ENCODE data around the gene CASP14. TPM values are rescaled to one million over a fixed set of nuclear protein-coding genes. Genes with fewer than 3 reads are reported as not detected.
"Not testable (repeated sequence)": the region's sequence is repeated elsewhere in the genome, so short reads cannot be mapped to it uniquely, and the experiment has no call there.

The CASP14 gene
- total RNA-seq, result not detected in 2 replicates

GRCh38 chr19:15048885-15049541, at the start of gene CASP14:
Gene CASP14, plus strand, starts transcription at chr19:15049480. Its CDS starts 2,772 bp downstream, at chr19:15052252.
- no peak for DNase-seq (ENCODE audit: extremely low read depth, low read depth, low spot score)

- DNase-seq (ENCODE audit: extremely low read depth, low read depth, low spot score), result no peak
Measured at GRCh38 chr19:15008308-15008707, 41.0 kb upstream of the CASP14 start.

GRCh38 chr19:15010501-15011300, 38.6 kb upstream of the CASP14 start:
- no peak for DNase-seq (ENCODE audit: extremely low read depth, low read depth, low spot score)

- DNase-seq (ENCODE audit: extremely low read depth, low read depth, low spot score), result no peak
Measured at GRCh38 chr19:15014579-15014978, 34.7 kb upstream of the CASP14 start.

GRCh38 chr19:15015946-15016542, 33.2 kb upstream of the CASP14 start:
- no peak for DNase-seq (ENCODE audit: extremely low read depth, low read depth, low spot score)

GRCh38 chr19:15018836-15019235, 30.4 kb upstream of the CASP14 start:
- DNase-seq (ENCODE audit: extremely low read depth, low read depth, low spot score), result not testable (repeated sequence)

GRCh38 chr19:15021286-15022007, 27.8 kb upstream of the CASP14 start:
- DNase-seq (ENCODE audit: extremely low read depth, low read depth, low spot score), result no peak

GRCh38 chr19:15022752-15023151, 26.5 kb upstream of the CASP14 start:
- no peak for DNase-seq (ENCODE audit: extremely low read depth, low read depth, low spot score)

GRCh38 chr19:15025217-15025616, 24.1 kb upstream of the CASP14 start:
- DNase-seq (ENCODE audit: extremely low read depth, low read depth, low spot score), result no peak

- no peak for DNase-seq (ENCODE audit: extremely low read depth, low read depth, low spot score)
Measured at GRCh38 chr19:15028490-15028889, 20.8 kb upstream of the CASP14 start.

- no peak for DNase-seq (ENCODE audit: extremely low read depth, low read depth, low spot score)
Measured at GRCh38 chr19:15031675-15032074, 17.6 kb upstream of the CASP14 start.

- DNase-seq (ENCODE audit: extremely low read depth, low read depth, low spot score), result no peak
Measured at GRCh38 chr19:15035795-15036311, 13.4 kb upstream of the CASP14 start.

- no peak for DNase-seq (ENCODE audit: extremely low read depth, low read depth, low spot score)
Measured at GRCh38 chr19:15037586-15037985, 11.7 kb upstream of the CASP14 start.

- no peak for DNase-seq (ENCODE audit: extremely low read depth, low read depth, low spot score)
Measured at GRCh38 chr19:15038294-15038693, 11.0 kb upstream of the CASP14 start.

- DNase-seq (ENCODE audit: extremely low read depth, low read depth, low spot score), result no peak
Measured at GRCh38 chr19:15042003-15042402, 7.3 kb upstream of the CASP14 start.

GRCh38 chr19:15042826-15043225, 6.5 kb upstream of the CASP14 start:
- no peak for DNase-seq (ENCODE audit: extremely low read depth, low read depth, low spot score)

GRCh38 chr19:15045506-15045905, 3.8 kb upstream of the CASP14 start:
- DNase-seq (ENCODE audit: extremely low read depth, low read depth, low spot score), result no peak

GRCh38 chr19:15047680-15048079, 1.6 kb upstream of the CASP14 start:
- DNase-seq (ENCODE audit: extremely low read depth, low read depth, low spot score), result no peak

GRCh38 chr19:15048128-15048527, 1.2 kb upstream of the CASP14 start:
- DNase-seq (ENCODE audit: extremely low read depth, low read depth, low spot score), result no peak

- DNase-seq (ENCODE audit: extremely low read depth, low read depth, low spot score), result no peak
Measured at GRCh38 chr19:15050639-15051038, 1.4 kb downstream of the CASP14 start.

GRCh38 chr19:15062036-15062435, 12.8 kb downstream of the CASP14 start:
- no peak for DNase-seq (ENCODE audit: extremely low read depth, low read depth, low spot score)

All from glomerular endothelial cell (primary cell).